Lower leg skin (tissue), 3 donors: ENCODE data around the gene PRR32.
"Not testable (repeated sequence)": the region's sequence is repeated elsewhere in the genome, so short reads cannot be mapped to it uniquely, and the experiment has no call there.

Source experiments
- CTCF ChIP-seq, 3 donors: fragments of 450-650 bp; IDR thresholded peaks; one replicate each; pipeline ENCODE4 v1.5.1; 2016; ENCODE audit warnings: antibody characterized with exemption in 3 of 3, mild to moderate bottlenecking in 3 of 3, moderate library complexity in 2 of 3
- POLR2A ChIP-seq, 2 donors: fragments of 450-650 bp; IDR thresholded peaks; one replicate each; pipeline ENCODE4 v1.6.1; 2016 to 2017; ENCODE audit warnings: antibody characterized with exemption in 2 of 2, mild to moderate bottlenecking in 1 of 2, moderate library complexity in 1 of 2

- not testable (repeated sequence) for TF ChIP-seq CTCF, POLR2A (IDR thresholded peaks at IDR 0.05)
These were observed 12.7 kb upstream of the PRR32 start for GRCh38 chrX:126806784-126807183.
